CD4-positive, alpha-beta T cell treated with Interleukin-4 for 4 hours (primary cell): Measurements from ENCODE around the gene PAMR1.
"Not testable (repeated sequence)": the region's sequence is repeated elsewhere in the genome, so short reads cannot be mapped to it uniquely, and the experiment has no call there.

Experiments used
- DNase-seq: peaks from one replicate; pipeline ENCODE4 v3.0.0-alpha.2; 2020

The PAMR1 gene

GRCh38 chr11:35543481-35543880, 18.1 kb upstream of the PAMR1 start:
- no peak for DNase-seq

DNA sequence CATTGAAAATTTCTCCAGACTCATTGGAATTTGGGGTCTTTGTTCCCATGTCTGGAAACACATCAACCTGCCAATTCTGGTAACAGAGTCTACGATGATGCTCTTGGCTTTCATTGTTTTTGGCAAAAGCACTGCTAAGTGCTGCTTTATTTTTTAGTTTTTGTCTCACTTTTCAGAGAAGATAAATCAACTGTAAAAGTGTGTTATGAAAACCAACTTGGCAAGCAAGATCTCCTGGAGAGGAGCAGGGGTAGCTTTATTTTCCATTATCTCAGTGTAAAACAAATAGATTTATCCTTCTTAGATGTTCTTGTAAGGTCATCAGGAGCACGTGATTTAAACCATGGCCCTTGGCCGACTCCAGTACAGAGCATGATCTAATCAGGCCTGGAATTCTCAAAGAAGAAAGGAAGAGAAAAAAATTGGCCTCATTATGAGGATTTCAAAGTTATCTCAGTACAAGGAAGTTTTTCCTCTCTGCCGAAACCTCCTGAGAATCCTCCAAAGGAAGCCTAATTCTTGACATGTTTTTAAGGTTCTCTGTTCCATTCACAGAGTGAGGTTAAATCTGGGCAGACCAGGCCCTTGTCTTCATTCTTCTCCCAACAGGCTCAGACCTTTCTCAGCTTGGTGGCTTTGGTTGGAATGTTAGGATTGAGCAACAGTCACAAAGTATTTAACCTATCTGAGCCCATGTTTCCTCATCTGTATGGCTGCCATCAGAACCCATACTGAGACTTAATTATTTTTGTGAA, 16.4 kb upstream of the PAMR1 start:
- no peak for DNase-seq

DNA sequence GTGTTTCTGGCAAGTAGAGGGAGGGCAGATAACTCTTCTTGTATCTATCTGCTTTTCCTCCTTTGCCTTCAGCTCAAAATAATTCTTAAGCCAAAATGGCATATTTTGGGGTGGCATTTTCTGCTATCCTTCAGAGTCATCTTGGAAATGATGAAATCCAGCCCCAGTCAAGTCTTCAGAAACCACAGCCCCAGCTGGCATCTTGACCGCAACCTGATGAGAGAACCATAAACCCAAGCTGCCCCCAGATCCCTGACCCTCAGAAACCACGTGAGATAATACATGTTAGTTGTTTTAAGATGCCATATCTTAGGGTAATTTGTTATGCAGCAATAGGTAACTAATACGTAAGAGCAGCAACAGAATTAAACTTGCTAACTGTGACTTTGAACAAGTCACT, 15.1 kb upstream of the PAMR1 start:
- DNase-seq = no peak

- no peak for DNase-seq
These were observed 14.4 kb upstream of the PAMR1 start for GRCh38 chr11:35539781-35540281.

DNA sequence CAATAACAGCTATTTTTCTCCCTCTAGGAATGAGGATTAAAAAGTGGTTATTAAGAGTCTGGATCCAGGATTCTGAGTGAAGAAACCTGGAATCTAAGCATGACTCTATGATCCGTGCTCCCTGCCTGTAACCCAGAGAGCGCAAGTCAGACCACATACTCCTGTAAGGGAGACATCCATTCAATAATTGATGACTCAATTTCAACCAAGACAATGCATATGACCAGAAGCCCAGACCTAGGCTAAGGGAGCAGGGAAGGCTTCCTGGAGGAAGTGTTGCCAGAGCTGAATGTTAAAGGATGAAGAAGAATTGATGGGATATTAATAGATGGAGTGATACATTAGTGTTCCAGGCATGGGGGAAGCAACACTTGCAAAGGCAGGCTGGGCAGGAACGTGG, 13.8 kb upstream of the PAMR1 start:
- no peak for DNase-seq

GRCh38 chr11:35536470-35536869, 11.1 kb upstream of the PAMR1 start:
- DNase-seq = no peak

DNA sequence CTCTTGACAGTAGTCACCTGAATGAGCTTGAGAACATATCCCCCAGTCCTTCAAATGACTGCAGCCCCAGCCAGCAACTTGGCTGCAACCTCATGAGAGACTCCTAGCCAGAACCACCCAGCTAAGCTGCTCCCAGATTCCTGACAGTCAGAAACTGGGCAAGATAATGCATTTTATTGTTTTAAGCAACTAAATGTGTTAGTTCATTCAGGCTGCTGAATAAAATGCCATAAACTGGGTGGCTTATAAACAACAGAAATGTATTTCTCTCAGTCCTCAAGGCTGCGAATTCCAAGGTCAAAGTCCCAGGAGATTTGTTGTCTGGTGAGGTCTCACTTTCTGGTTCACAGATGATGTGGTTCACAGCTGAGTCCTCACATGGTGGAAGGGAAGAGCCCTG, 5.8 kb upstream of the PAMR1 start:
- no peak for DNase-seq

GRCh38 chr11:35529971-35530495, 4.6 kb upstream of the PAMR1 start:
- DNase-seq = no peak

DNA sequence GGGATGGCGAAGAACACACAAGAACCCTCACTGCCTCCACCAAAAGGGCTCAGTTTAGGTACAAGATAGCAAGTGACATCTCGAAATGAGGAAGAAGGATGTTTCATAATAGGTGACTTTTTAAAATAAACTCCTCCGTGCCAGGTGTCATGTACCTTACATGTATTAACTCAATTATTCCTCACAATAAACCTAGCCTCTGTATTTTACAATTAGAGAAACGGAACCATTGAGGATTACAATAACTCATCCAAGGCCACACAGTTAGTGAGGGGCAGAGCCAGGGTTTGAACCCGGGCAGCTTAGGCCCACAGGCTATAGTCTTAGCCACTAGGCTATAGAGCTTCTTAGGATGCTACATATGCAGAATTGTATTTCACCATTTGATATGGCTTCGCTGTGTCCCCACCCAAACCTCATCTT, 965 bp upstream of the PAMR1 start:
- DNase-seq = no peak

DNA sequence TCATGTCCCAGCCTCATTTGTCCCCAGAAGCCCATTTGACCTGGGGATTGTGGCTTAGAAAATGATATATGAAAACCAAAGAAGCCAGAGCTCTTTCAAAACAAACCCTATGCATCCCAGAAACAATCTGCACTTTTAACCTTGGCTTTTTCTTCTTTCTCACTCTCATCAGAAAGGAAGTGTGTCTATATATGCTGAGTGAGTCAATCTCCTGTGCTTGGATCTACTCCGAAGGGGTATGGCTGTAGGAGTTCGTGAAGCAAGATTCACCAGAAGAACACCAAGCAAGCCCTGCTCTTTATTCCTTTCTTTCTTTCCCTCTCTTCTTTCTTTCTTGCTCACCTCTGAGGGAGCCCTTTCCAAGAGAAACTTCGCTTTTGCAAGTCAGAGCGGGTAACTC, 636 bp downstream of the PAMR1 start:
- no peak for DNase-seq

DNA sequence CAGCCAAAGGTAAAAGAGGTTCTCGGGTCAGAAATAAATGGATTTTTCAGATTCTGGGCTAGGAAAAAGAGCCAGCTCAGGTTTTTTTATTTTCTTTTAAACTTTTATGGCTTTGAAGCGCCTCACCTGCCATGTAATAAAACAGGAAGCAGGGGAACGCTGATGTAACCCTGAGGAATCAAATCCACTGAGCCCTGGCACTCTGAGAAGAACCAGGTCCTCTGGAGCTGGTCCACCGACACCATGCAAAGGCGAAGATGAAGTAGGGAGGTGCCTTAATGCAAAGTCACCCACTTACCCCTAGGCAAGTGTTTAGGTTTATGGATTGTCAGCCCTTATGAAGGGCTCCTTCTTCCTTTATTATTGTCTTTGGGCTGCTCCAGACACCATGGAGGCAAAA, 1.6 kb downstream of the PAMR1 start:
- no peak for DNase-seq

GRCh38 chr11:35523331-35523768, 2.1 kb downstream of the PAMR1 start:
- DNase-seq = no peak

GRCh38 chr11:35522091-35522490, 3.3 kb downstream of the PAMR1 start:
- not testable (repeated sequence) for DNase-seq

DNA sequence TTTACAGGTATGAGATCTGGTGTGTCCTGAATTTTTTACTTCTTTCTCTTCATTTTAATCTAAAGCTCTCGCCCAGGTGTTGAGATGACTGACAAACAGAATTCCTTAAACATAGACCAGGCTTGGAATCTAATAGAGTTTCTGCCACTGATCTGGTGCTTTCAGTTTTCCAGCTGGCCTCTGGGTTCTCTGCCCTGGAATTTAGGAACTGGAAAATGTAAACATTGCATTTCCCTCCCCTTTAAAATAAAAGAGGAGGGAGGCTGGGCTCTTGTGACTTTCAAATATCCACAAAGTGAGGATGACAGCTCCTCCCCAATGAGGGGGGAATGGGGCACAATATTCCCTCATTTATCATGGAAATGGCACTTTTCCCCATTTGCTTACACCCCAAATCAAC, 5.0 kb downstream of the PAMR1 start:
- no peak for DNase-seq

DNA sequence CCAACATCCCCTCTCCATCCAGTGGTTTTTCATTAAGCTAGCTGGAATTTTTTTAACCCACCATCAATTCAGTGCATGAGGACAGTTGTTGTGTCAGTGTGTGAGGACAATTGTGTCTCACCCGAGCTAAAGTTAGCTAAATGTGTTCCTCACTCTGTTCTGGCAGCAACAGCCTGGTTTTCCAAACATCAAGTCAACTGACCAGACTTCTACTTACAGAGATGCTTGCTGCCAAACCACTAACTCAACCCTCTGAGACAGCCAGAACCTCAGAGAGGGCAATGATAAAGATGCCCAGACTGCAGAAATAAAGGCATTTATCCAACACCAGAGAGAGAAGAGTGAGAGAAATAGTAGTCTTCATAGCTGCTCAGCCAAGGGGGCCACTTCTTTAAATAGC, 6.7 kb downstream of the PAMR1 start:
- no peak for DNase-seq

DNA sequence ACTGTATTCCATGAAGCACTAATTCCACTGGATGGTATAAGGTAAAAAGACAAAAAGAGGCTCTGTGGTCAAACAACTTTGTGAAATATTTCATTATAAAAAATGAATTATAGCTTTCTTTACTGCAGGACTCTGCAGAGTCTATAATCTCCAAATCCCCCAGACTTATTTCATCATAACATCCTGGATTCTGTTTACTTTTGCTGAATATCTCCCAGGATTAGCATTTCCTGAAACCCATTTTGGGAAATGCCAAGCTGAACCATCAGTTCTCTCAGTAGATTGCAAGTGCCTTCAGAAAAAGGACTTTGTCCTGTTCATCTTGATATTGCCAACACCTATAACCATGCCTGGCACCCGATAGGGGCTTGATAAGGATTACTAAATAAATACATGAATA, 7.9 kb downstream of the PAMR1 start:
- no peak for DNase-seq

DNA sequence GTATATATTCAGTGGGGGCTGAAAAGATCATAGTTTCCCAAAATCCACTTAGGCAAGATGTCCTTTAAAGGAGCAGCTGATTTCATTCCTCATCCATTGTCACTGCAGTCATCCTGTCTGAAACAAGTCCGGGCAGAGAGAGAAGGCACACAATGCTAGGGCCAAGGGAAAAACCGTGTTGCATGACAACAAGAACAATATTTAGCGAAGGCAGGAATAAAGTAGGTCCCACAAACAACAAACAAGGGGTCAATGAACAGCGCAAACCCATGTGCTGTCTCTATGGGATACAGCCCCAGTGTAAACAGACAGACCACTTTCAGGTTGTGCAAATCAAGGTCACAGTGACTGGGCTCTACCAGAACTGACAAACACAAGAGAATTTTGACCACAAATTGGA, 9.0 kb downstream of the PAMR1 start:
- DNase-seq = no peak

GRCh38 chr11:35515224-35515623, 10.2 kb downstream of the PAMR1 start:
- DNase-seq = no peak

DNA sequence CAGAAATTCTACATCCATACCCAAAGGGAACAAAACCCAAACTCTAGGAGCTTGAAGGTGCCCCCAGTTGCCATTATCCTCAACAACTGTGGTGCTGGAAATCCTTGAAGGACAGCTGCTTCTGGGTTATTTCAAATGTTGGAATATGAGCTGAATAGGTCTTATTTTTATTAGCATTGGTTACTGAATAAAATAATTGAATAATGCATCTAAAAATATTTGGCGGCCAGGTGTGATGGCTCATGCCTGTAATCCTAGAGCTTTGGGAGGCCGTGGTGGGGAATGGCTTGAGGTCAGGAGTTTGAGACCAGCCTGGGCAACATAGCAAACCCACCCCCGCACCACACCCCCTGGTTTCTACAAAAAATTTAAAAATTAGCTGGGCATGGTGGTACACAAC, 10.9 kb downstream of the PAMR1 start:
- no peak for DNase-seq

- DNase-seq = no peak
These were observed 13.8 kb downstream of the PAMR1 start for GRCh38 chr11:35511666-35512065.

GRCh38 chr11:35507688-35508087, 17.7 kb downstream of the PAMR1 start:
- DNase-seq = no peak

- DNase-seq = no peak
These were observed 23.6 kb downstream of the PAMR1 start for GRCh38 chr11:35501776-35502175.

DNA sequence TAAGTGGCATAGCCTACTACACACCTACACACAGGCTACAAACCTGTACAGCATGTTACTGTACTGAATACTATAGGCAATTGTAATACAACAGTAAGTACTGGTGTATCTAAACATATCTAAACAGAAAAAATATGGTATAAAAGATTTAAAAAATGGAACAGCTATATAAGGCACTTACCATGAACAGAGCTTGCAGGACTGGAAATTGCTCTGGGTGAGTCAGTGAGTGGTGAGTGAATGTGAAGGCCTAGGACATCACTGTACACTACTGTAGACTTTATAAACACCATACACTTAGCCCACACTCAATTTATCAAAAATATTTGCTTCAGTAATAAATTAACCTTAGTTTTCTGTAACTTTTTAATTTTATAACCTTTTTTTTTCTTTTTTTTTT, 24.7 kb downstream of the PAMR1 start:
- DNase-seq = no peak

- DNase-seq = no peak
These were observed 29.0 kb downstream of the PAMR1 start for GRCh38 chr11:35496416-35496815.

- no peak for DNase-seq
These were observed 30.4 kb downstream of the PAMR1 start for GRCh38 chr11:35494957-35495490.
